ENCODE data around the gene DLK1. TPM values are rescaled to one million over a fixed set of nuclear protein-coding genes. Genes with fewer than 3 reads are reported as not detected.

Gene DLK1
- total RNA-seq, 6 experiments from 2014 or later, result 1.7 to 13.4 (median 3.8) TPM; not detected in 3

DNA sequence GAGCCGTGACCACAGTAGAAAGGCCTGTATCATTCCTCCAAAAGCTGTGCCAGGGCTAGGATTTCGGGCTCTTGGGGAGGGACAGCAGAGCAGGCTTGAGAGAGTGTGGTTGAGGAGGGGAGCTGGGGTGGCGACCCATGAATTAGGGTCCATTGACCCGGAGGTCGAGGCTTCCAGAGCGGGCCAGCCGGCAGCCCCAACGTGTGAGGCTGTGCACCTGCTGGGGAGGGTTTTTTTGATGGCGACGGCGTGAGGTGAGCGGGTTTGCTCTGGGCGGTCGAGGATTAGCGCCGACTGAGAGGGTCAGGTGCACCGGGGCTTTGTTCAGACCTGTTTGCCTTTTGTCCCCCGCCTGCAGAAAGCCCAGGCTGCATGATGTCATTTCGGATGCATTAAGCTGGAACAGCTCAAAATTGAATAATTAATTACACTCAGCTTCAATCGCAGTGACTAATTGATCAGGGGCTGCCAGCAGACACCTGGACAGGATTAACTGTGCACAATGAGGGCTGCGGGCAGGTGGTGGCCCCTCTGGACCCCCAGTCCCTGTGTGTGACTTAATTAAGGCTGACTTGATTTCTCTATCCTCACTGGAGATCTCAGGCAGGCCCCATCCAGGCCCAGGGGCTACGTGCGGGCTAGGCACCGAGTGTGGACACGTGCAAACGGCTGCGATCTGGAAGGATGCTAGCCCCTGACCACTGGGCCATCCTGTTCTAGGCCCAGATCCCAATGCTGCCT lies 57.1 kb downstream of the DLK1 start:
- Histone ChIP-seq H3K4me1 (no peaks in the 10 kb centered on the region), H3K4me3 (no peak overlapping the region), H3K9me3 (no peaks in the 10 kb centered on the region), H3K27me3 (no peaks in the 10 kb centered on the region), H3K27ac (no peak overlapping the region), H3K36me3 (no peaks in the 10 kb centered on the region)
- ATAC-seq (no peak), DNase-seq (no peak)
- TF ChIP-seq CTCF (IDR thresholded peaks at IDR 0.05), result no peak
- no peak for TF ChIP-seq POLR2A (IDR thresholded peaks at IDR 0.05)
- WGBS (ENCODE audit: insufficient coverage, low coverage, low lambda C conversion rate, missing lambda C conversion rate), result 76% methylated on average over 2 of the region's 27 CpGs
- intact Hi-C loops (cut with DNase I), result no loop called here

DNA sequence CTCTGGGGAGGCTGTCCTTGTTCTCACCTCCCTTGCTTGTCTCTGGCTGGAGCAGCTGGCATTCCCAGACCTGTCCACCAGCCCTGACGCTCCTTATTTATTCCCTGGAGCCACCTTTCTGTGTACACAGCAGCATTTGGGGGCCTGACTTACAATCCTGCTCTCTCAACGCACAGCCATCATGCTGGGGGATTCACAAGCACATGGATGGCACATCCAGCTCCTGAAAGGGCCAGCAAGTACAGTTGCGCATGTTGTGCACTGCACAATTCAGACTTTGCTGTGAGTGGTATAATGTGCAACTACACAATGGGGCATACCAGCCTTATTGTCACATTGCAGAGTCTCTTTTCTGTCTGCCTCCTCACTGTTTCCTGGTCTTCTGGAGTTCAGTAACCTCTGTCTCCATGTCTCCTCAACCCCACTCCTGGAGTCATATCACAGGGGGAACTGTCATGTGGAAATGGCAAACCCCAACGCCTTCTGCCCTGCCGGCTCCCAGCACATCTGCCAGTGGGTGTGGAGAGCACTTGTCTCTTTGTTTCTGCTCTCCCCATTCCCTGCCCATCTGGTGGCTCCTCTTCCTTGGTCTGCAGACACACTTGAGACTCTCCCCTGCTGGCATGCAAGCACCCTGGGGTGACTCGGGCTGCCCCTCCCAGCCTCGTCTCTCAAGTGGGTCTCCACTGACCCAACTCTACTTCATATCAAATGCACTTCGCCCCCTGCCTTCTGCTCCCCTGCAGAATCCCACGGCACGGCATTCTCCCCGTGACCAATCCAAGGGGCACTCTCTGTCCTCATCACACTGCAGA lies 58.0 kb downstream of the DLK1 start:
- Histone ChIP-seq H3K4me3 (no peak overlapping the region), H3K4me1 (no peaks in the 10 kb centered on the region), H3K27me3 (no peaks in the 10 kb centered on the region), H3K36me3 (no peaks in the 10 kb centered on the region), H3K9me3 (no peaks in the 10 kb centered on the region), H3K27ac (no peak overlapping the region)
- 86% methylated on average over 5 of the region's 11 CpGs for WGBS (ENCODE audit: insufficient coverage, low coverage, low lambda C conversion rate, missing lambda C conversion rate)
- ATAC-seq, result no peak
- TF ChIP-seq CTCF (IDR thresholded peaks at IDR 0.05), result no peak
- intact Hi-C loops (cut with DNase I), result no loop called here
- no peak for DNase-seq

DNA sequence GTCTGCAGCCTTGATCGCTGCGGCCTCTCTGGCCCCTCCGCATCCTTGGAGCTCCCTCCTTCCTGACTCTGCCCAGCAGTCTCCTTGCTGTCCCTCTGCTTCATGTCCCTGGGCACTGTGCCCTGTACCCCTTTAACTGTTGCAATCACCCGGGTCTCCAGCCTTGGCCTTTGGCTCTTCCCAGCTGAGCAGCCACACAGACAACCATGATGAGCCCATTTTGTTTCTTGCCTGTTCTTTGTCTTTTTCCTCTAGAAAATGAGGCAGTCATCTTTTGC lies 58.6 kb downstream of the DLK1 start:
- Histone ChIP-seq H3K4me1 (no peaks in the 10 kb centered on the region), H3K36me3 (no peaks in the 10 kb centered on the region), H3K4me3 (no peak overlapping the region), H3K27me3 (no peaks in the 10 kb centered on the region), H3K27ac (no peak overlapping the region), H3K9me3 (no peaks in the 10 kb centered on the region)
- ATAC-seq (no peak), DNase-seq (no peak)
- intact Hi-C loops (cut with DNase I), result no loop called here
- TF ChIP-seq CTCF (IDR thresholded peaks at IDR 0.05), result no peak
- no peak for TF ChIP-seq POLR2A (IDR thresholded peaks at IDR 0.05)
- WGBS (ENCODE audit: insufficient coverage, low coverage, low lambda C conversion rate, missing lambda C conversion rate), result 76% methylated on average over 3 of the region's 4 CpGs

DNA sequence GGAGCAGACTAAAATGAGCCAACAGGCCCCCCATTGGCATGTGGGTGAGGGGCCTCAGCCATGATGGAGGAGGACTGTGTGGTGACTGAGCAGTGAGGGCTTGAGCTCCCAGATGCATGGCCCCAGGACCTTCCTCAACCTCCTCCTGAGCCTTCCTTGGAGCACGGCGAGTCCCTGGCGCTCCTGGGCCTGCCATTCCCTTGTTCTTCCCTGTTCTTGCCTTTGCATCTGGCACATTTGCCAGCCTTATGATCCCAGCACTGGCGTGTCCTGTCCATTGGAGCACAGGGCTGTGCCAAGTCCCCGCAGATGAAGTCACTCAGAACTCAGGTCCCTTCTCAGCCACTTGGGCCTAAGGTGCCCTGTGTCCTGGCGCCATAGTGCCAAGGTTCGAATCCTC lies 58.9 kb downstream of the DLK1 start:
- no peaks in the 10 kb centered on the region for H3K27me3 ChIP-seq
- DNase-seq, result no peak
- WGBS (ENCODE audit: insufficient coverage, low coverage, low lambda C conversion rate, missing lambda C conversion rate), result 90% methylated on average over 2 of the region's 7 CpGs
- ATAC-seq, result no peak
- no peaks in the 10 kb centered on the region for H3K9me3 ChIP-seq
- intact Hi-C loops (cut with DNase I), result no loop called here
- no peak for TF ChIP-seq POLR2A (IDR thresholded peaks at IDR 0.05)
- TF ChIP-seq CTCF (IDR thresholded peaks at IDR 0.05), result no peak
- no peaks in the 10 kb centered on the region for H3K36me3 ChIP-seq
- no peaks in the 10 kb centered on the region for H3K4me1 ChIP-seq
- H3K27ac ChIP-seq, result no peak overlapping the region
- H3K4me3 ChIP-seq, result no peak overlapping the region
